Stimulated activated CD4-positive, alpha-beta T cell treated with anti-CD3 and anti-CD28 coated beads, Interleukin-12 subunit alpha, Interleukin-12 subunit beta, amount 100 ng/mL, for 48 hours (primary cell): ENCODE results near the gene LSS.
"Not testable (repeated sequence)": the region's sequence is repeated elsewhere in the genome, so short reads cannot be mapped to it uniquely, and the experiment has no call there.

Experiments used
- DNase-seq, 3 donors: peaks; one replicate each; pipeline ENCODE4 v3.0.0-alpha.2; 2020; ENCODE audit warnings: low read depth in 2 of 3, low spot score in 1 of 3

Gene LSS

GRCh38 chr21:46141767-46142581 is 86.6 kb downstream of the LSS start:
- DNase-seq: no peak

GRCh38 chr21:46140352-46141003 is 88.1 kb downstream of the LSS start:
- DNase-seq: not testable (repeated sequence)

GRCh38 chr21:46139686-46140085 is 88.9 kb downstream of the LSS start:
- no peak for DNase-seq

GRCh38 chr21:46138383-46138970 is 90.1 kb downstream of the LSS start:
- DNase-seq: no peak
